ENCODE measurements around the gene DOK7. TPM values are rescaled to one million over a fixed set of nuclear protein-coding genes. Genes with fewer than 3 reads are reported as not detected.
A peak's percentile ranks its signal among the peaks of the same experiment; 100 is the strongest.

The DOK7 gene
- total RNA-seq, 4 donors from 2014 or later, result 8.1 to 42.0 (median 13.2) TPM

- no peaks in the 10 kb centered on the region for H3K27me3 ChIP-seq
- in situ Hi-C loops (cut with MboI; ENCODE audit: low sequenced_read_pairs in 4 of 4), result no loop called here
- peaks cover 0 to 4% of the 10 kb centered on the region in 2 donors for H3K4me1 ChIP-seq
- DNase-seq (no peak), ATAC-seq (no peak)
- H3K36me3 ChIP-seq, result peaks cover 0 to 3% of the 10 kb centered on the region in 2 donors
- TF ChIP-seq POLR2A (IDR thresholded peaks at IDR 0.05), result no peak
- TF ChIP-seq, protein P1, sequence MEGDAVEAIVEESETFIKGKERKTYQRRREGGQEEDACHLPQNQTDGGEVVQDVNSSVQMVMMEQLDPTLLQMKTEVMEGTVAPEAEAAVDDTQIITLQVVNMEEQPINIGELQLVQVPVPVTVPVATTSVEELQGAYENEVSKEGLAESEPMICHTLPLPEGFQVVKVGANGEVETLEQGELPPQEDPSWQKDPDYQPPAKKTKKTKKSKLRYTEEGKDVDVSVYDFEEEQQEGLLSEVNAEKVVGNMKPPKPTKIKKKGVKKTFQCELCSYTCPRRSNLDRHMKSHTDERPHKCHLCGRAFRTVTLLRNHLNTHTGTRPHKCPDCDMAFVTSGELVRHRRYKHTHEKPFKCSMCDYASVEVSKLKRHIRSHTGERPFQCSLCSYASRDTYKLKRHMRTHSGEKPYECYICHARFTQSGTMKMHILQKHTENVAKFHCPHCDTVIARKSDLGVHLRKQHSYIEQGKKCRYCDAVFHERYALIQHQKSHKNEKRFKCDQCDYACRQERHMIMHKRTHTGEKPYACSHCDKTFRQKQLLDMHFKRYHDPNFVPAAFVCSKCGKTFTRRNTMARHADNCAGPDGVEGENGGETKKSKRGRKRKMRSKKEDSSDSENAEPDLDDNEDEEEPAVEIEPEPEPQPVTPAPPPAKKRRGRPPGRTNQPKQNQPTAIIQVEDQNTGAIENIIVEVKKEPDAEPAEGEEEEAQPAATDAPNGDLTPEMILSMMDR (IDR thresholded peaks at IDR 0.05 in 4 of 5, conservative IDR thresholded peaks at IDR 0.05 in 1 of 5), result no peak
- no peak overlapping the region for H3K4me3 ChIP-seq
- intact Hi-C loops (cut with DNase I; ENCODE audit: low total_unique reads), result no loop called here
- no peaks in the 10 kb centered on the region for H3K9me3 ChIP-seq
- peak overlapping the region in 2 of 4 donors; percentile 41 to 55 for H3K27ac ChIP-seq
These were observed 34.6 kb downstream of the DOK7 start for GRCh38 chr4:3497523-3498389.

- in situ Hi-C loops (cut with MboI; ENCODE audit: low sequenced_read_pairs in 4 of 4), result no loop called here
- no peak overlapping the region for H3K4me3 ChIP-seq
- H3K27ac ChIP-seq, result peak overlapping the region in 1 of 4 donors; percentile 55
- H3K9me3 ChIP-seq, result no peaks in the 10 kb centered on the region
- ATAC-seq (no peak), DNase-seq (no peak)
- H3K27me3 ChIP-seq, result no peaks in the 10 kb centered on the region
- H3K36me3 ChIP-seq, result no peaks in the 10 kb centered on the region
- intact Hi-C loops (cut with DNase I; ENCODE audit: low total_unique reads), result no loop called here
- H3K4me1 ChIP-seq, result peaks cover 0 to 4% of the 10 kb centered on the region in 2 donors
- TF ChIP-seq, protein P1 (IDR thresholded peaks at IDR 0.05 in 4 of 5, conservative IDR thresholded peaks at IDR 0.05 in 1 of 5), result no peak
- TF ChIP-seq POLR2A (IDR thresholded peaks at IDR 0.05), result no peak
These were observed 35.3 kb downstream of the DOK7 start for GRCh38 chr4:3498407-3498806.

- no peaks in the 10 kb centered on the region for H3K36me3 ChIP-seq
- TF ChIP-seq POLR2A (IDR thresholded peaks at IDR 0.05), result no peak
- TF ChIP-seq, protein P1 (IDR thresholded peaks at IDR 0.05 in 4 of 5, conservative IDR thresholded peaks at IDR 0.05 in 1 of 5), result no peak
- peak overlapping the region in 1 of 4 donors; percentile 24 for H3K27ac ChIP-seq
- H3K27me3 ChIP-seq, result no peaks in the 10 kb centered on the region
- in situ Hi-C loops (cut with MboI; ENCODE audit: low sequenced_read_pairs in 4 of 4) (no loop called here), intact Hi-C loops (cut with DNase I; ENCODE audit: low total_unique reads) (no loop called here)
- ATAC-seq (no peak), DNase-seq (no peak)
- no peak overlapping the region for H3K4me3 ChIP-seq
- peaks cover 0 to 4% of the 10 kb centered on the region in 2 donors for H3K4me1 ChIP-seq
- no peaks in the 10 kb centered on the region for H3K9me3 ChIP-seq
These were observed 35.9 kb downstream of the DOK7 start for GRCh38 chr4:3498901-3499510.

- DNase-seq (no peak), ATAC-seq (no peak)
- Histone ChIP-seq H3K4me1 (peaks cover 0 to 4% of the 10 kb centered on the region in 2 donors), H3K27ac (no peak overlapping the region), H3K36me3 (no peaks in the 10 kb centered on the region), H3K9me3 (no peaks in the 10 kb centered on the region), H3K27me3 (no peaks in the 10 kb centered on the region), H3K4me3 (no peak overlapping the region)
- intact Hi-C loops (cut with DNase I; ENCODE audit: low total_unique reads), result no loop called here
- TF ChIP-seq POLR2A (IDR thresholded peaks at IDR 0.05), result no peak
- TF ChIP-seq, protein P1 (IDR thresholded peaks at IDR 0.05 in 4 of 5, conservative IDR thresholded peaks at IDR 0.05 in 1 of 5), result no peak
- in situ Hi-C loops (cut with MboI; ENCODE audit: low sequenced_read_pairs in 4 of 4), result no loop called here
These were observed 36.6 kb downstream of the DOK7 start for GRCh38 chr4:3499710-3500109.
